Vagina (tissue), 2 donors: Measurements from ENCODE around the gene RPLP2.

ENCODE experiments used
- CTCF ChIP-seq, 3 experiments: fragments of 450-650 bp in 2 of 3; fragments of 200-600 bp in 1 of 3; sonication (generic) in 1 of 3; IDR thresholded peaks; one replicate each; pipeline ENCODE4 v1.5.1; 2017 to 2019; ENCODE audit warnings: antibody characterized with exemption in 3 of 3, mild to moderate bottlenecking in 2 of 3, moderate library complexity in 2 of 3
- POLR2A ChIP-seq, 2 donors: fragments of 450-650 bp; IDR thresholded peaks; one replicate each; pipeline ENCODE4 v1.6.1; 2017; ENCODE audit warnings: antibody characterized with exemption in 2 of 2, mild to moderate bottlenecking in 2 of 2, moderate library complexity in 2 of 2
- POLR2AphosphoS5 ChIP-seq, 2 donors: sonication (generic); formaldehyde crosslinking; IDR thresholded peaks; one replicate each; pipeline ENCODE4 v1.9.0; 2017; ENCODE audit warnings: antibody characterized with exemption in 2 of 2, mild to moderate bottlenecking in 2 of 2, low read depth in 1 of 2; ENCODE audit not compliant: insufficient read depth in 1 of 2

- TF ChIP-seq CTCF (IDR thresholded peaks at IDR 0.05) = no peak
- no peak for TF ChIP-seq POLR2AphosphoS5 (IDR thresholded peaks at IDR 0.05; ENCODE audit: insufficient read depth in 1 of 2, low read depth in 1 of 2)
- TF ChIP-seq POLR2A (IDR thresholded peaks at IDR 0.05) = no peak
These were observed 33.4 kb downstream of the RPLP2 start for GRCh38 chr11:843086-843734.
